K562 (cell line): ENCODE measurements around the gene ALG14. TPM values are rescaled to one million over a fixed set of nuclear protein-coding genes. Genes with fewer than 3 reads are reported as not detected.
A peak's percentile ranks its signal among the peaks of the same experiment; 100 is the strongest.

Experiments used
- ATAC-seq: fragments of 200-7000 bp; cut with Tn5 transposase; 3 replicates; pipeline ENCODE4 v1.9.1; 2020; ENCODE audit warnings: moderate library complexity
- BruUV-seq: library from RNA; stranded (reverse); fragments of 400-500 nt; replicated peaks from 2 replicates; lab custom pipeline; 2021; lab: Mats Ljungman, UMichigan
- CTCF ChIA-PET: fragments of 300-600 bp; formaldehyde crosslinking; extraction: SDS; loops from one replicate; lab custom pipeline; 2021; ENCODE audit warnings: low intra/inter-chr PET ratio; lab: Yijun Ruan, JAX
- POLR2A ChIA-PET: fragments of 300-600, 350-650 bp; sonication (Branson Sonifier 250); formaldehyde crosslinking; extraction: SDS; loops from one replicate; lab custom pipeline; 2021; ENCODE audit warnings: antibody characterized with exemption, inconsistent platforms; lab: Yijun Ruan, JAX
- DNase-seq, 4 experiments: peaks; one replicate each; pipeline versions ENCODE4 v3.0.0 to v3.0.0-alpha.2; 2011 to 2018; ENCODE audit warnings: low spot score in 3 of 4, mixed read lengths in 3 of 4; ENCODE audit errors: extremely low read depth in 1 of 4
- FAIRE-seq: peaks from 2 replicates; lab custom pipeline; 2011; peaks lifted over from hg19 to GRCh38; lab: Jason Lieb, UNC
- H2AFZ ChIP-seq: 2 replicates; pipeline ENCODE4 v1.6.0; 2011; ENCODE audit warnings: low read depth, low read length, control low read depth, inconsistent platforms
- H3K27ac ChIP-seq: fragments of 200-600 bp; 3 replicates; pipeline ENCODE4 v1.8.0; 2011; ENCODE audit warnings: low read depth, mild to moderate bottlenecking, control low read depth, inconsistent platforms, low read length, moderate library complexity, mixed read lengths; ENCODE audit errors: extremely low read depth
- H3K27me3 ChIP-seq, 2 experiments: fragments of 300-600 bp in 1 of 2; 2 replicates in 1 of 2; 3 replicates in 1 of 2; pipeline versions ENCODE4 v1.6.0 to v1.8.0; 2011; ENCODE audit warnings: inconsistent platforms in 2 of 2, low read length in 2 of 2, mild to moderate bottlenecking in 1 of 2, mixed read lengths in 1 of 2, moderate library complexity in 1 of 2; ENCODE audit not compliant: control insufficient read depth in 2 of 2, insufficient read depth in 2 of 2
- H3K36me3 ChIP-seq: fragments of 300-600 bp; 3 replicates; pipeline ENCODE4 v1.8.0; 2011; ENCODE audit warnings: mild to moderate bottlenecking, low read length, inconsistent platforms; ENCODE audit not compliant: control insufficient read depth, insufficient read depth
- H3K4me1 ChIP-seq, 2 experiments: fragments of 200-600 bp in 1 of 2; replicated peaks in 1 of 2; 2 replicates in 1 of 2; 3 replicates in 1 of 2; pipeline versions ENCODE4 v1.5.1 to v1.8.0; 2011; ENCODE audit warnings: inconsistent platforms in 2 of 2, low read length in 2 of 2, mild to moderate bottlenecking in 1 of 2, mixed read lengths in 1 of 2, moderate library complexity in 1 of 2; ENCODE audit not compliant: control insufficient read depth in 2 of 2, insufficient read depth in 2 of 2
- H3K4me2 ChIP-seq: 2 replicates; pipeline ENCODE4 v1.6.1; 2011; ENCODE audit warnings: low read length, control low read depth, inconsistent platforms, mixed read lengths; ENCODE audit not compliant: insufficient read depth
- H3K4me3 ChIP-seq: fragments of 200-600 bp; sonication (generic), shearing (Covaris generic); 2 replicates; pipeline ENCODE4 v1.5.1; 2016; ENCODE audit warnings: control low read depth, inconsistent platforms
- H3K79me2 ChIP-seq: fragments of 200-600 bp; 3 replicates; pipeline ENCODE4 v1.8.0; 2011; ENCODE audit warnings: low read length, inconsistent platforms; ENCODE audit not compliant: control insufficient read depth, insufficient read depth
- H3K9ac ChIP-seq, 2 experiments: 2 replicates each; pipeline versions ENCODE4 v1.6.0 to v1.6.1; 2011; ENCODE audit warnings: low read depth in 2 of 2, low read length in 2 of 2, control low read depth in 1 of 2, inconsistent platforms in 1 of 2, mild to moderate bottlenecking in 1 of 2, mixed read lengths in 1 of 2; ENCODE audit not compliant: insufficient read depth in 1 of 2
- H3K9me1 ChIP-seq: one replicate; pipeline ENCODE4 v1.6.0; 2011; ENCODE audit warnings: inconsistent platforms, mild to moderate bottlenecking, low read length, moderate library complexity; ENCODE audit not compliant: control insufficient read depth, insufficient read depth
- H3K9me3 ChIP-seq: replicated peaks from 2 replicates; pipeline ENCODE4 v1.5.1; 2011; ENCODE audit warnings: low read depth, low read length, inconsistent platforms; ENCODE audit not compliant: control insufficient read depth, insufficient read depth
- H4K20me1 ChIP-seq: replicated peaks from 2 replicates; pipeline ENCODE4 v1.6.1; 2011; ENCODE audit warnings: low read length, inconsistent platforms, mixed read lengths; ENCODE audit not compliant: control insufficient read depth, insufficient read depth
- CBFA2T2 ChIP-seq: fragments of 450-650 bp; conservative IDR thresholded peaks from 2 replicates; pipeline ENCODE4 v1.6.1; 2017; ENCODE audit warnings: mild to moderate bottlenecking
- CBFA2T3 ChIP-seq: fragments of 450-650 bp; IDR thresholded peaks from 2 replicates; pipeline ENCODE4 v1.6.1; 2017
- CTBP1 ChIP-seq: fragments of 450-650 bp; IDR thresholded peaks from 2 replicates; pipeline ENCODE4 v1.6.1; 2016; ENCODE audit warnings: borderline replicate concordance
- ID3 ChIP-seq, 2 experiments: fragments of 250-450 bp in 1 of 2; fragments of 450-650 bp in 1 of 2; sonication (Bioruptor Pico) in 1 of 2; IDR thresholded peaks; 2 replicates each; pipeline versions ENCODE4 v1.6.1 to v1.8.0; 2016 to 2021; ENCODE audit warnings: mild to moderate bottlenecking in 2 of 2, moderate library complexity in 2 of 2, missing compliant biosample characterization in 1 of 2, missing genetic modification characterization in 1 of 2
- ILK ChIP-seq: fragments of 450-650 bp; IDR thresholded peaks from 2 replicates; pipeline ENCODE4 v1.6.1; 2016; ENCODE audit warnings: missing genetic modification characterization, low read depth, mild to moderate bottlenecking, missing compliant biosample characterization, moderate library complexity, borderline replicate concordance
- KDM1A ChIP-seq, 2 experiments: fragments of 450-650 bp; IDR thresholded peaks; 2 replicates each; pipeline ENCODE4 v1.6.1; 2016; ENCODE audit warnings: mild to moderate bottlenecking in 2 of 2
- MNT ChIP-seq, 2 experiments: fragments of 450-650 bp; conservative IDR thresholded peaks; 2 replicates each; pipeline ENCODE4 v1.6.1; 2017; ENCODE audit warnings: mild to moderate bottlenecking in 2 of 2, moderate library complexity in 2 of 2
- ZBTB12 ChIP-seq: fragments of 250-450 bp; sonication (Bioruptor Pico); IDR thresholded peaks from 2 replicates; pipeline ENCODE4 v1.4.0; 2020
- ZNF316 ChIP-seq: fragments of 450-650 bp; IDR thresholded peaks from 2 replicates; pipeline ENCODE4 v1.6.1; 2016
- ZNF512 ChIP-seq: IDR thresholded peaks from 2 replicates; pipeline ENCODE4 v1.6.1; 2016; ENCODE audit warnings: missing genetic modification characterization, missing compliant biosample characterization
- WGBS: fragments of 100-300 bp; shearing (Covaris generic); methylation state at CpG from one replicate; pipeline ENCODE4 v1.1.6; 2016; ENCODE audit warnings: low coverage, mixed read lengths; ENCODE audit not compliant: insufficient coverage; ENCODE audit errors: missing lambda C conversion rate; 5-methylcytosine and 5-hydroxymethylcytosine counted together
- in situ Hi-C: fragments of 300-500 bp; cut with MboI; formaldehyde crosslinking; loops from 4 replicates; pipeline ENCODE4 v1.15.0; 2018; ENCODE audit warnings: inconsistent platforms, mixed read lengths
- intact Hi-C: fragments of 100-400 bp; cut with micrococcal nuclease; formaldehyde crosslinking; loops from 2 replicates; pipeline ENCODE4 v1.14.2; 2022
- polyA plus RNA-seq, 8 experiments: library from polyadenylated mRNA; depleted of rRNA in 4 of 8; stranded (reverse) in 5 of 8; unstranded in 3 of 8; fragments of >200 nt; fragmentation: Nextera tagmentation in 2 of 8; fragmentation: Illumina TruSeq in 1 of 8; extraction: Ambion mirVana in 2 of 8; extraction: Trizol in 1 of 8; gene quantifications; 2 replicates each; pipeline versions ENCODE4 v1.2.1 to v1.2.3, GENCODE V29; 2011 to 2014; ENCODE audit warnings: inconsistent platforms in 1 of 8, missing spikeins in 1 of 8
- total RNA-seq, 7 experiments: library from RNA; depleted of rRNA in 6 of 7; stranded (reverse); fragments of >200 nt in 6 of 7; fragmentation: Illumina TruSeq in 2 of 7; extraction: Trizol in 2 of 7; gene quantifications; 2 replicates each; pipeline versions ENCODE4 v1.2.1 to v1.2.3, GENCODE V29; 2011 to 2021; ENCODE audit warnings: low replicate concordance in 1 of 7

Gene ALG14
- total and polyA plus RNA-seq, 9 of the 15 experiments (the other 6 are each of a cell fraction or from before 2014, with no cell fraction given) = 2.8 to 16.2 (median 4.9) TPM

- H3K4me2 ChIP-seq = no peak overlapping the region
- FAIRE-seq = no peak
Observed at GRCh38 chr1:95018602-95019369, 54.0 kb downstream of the ALG14 start.

More at GRCh38 chr1:95018602-95019369, 54.0 kb downstream of the ALG14 start:
- Histone ChIP-seq H3K9me3 (no peaks in the 10 kb centered on the region), H3K4me1 (no peaks in the 10 kb centered on the region), H3K27ac (no peak overlapping the region), H3K9me1 (no peaks in the 10 kb centered on the region), H2AFZ (no peak overlapping the region), H4K20me1 (no peaks in the 10 kb centered on the region), H3K36me3 (no peaks in the 10 kb centered on the region), H3K27me3 (no peaks in the 10 kb centered on the region), H3K79me2 (no peaks in the 10 kb centered on the region), H3K4me3 (no peak overlapping the region), H3K9ac (no peak overlapping the region)
- intact Hi-C loops = no loop called here
- ChIA-PET POLR2A (no interaction called here), CTCF (no interaction called here)
- in situ Hi-C loops = no loop called here
- WGBS = 0% methylated on average over 1 of the region's 1 CpG
- no TSS peak for BruUV-seq
- no peak for ATAC-seq
- no peak for DNase-seq
- TF ChIP-seq ZNF512 (tag) (no peak), ZNF316 (0 out of 2 replicates have a peak, but pooled peaks have one; percentile 7), ID3 (CRISPR knock-in tag; IDR thresholded peaks at IDR 0.05) (no peak), ID3 (tag; IDR thresholded peaks at IDR 0.05) (no peak), CBFA2T2 (0 out of 2 replicates have a peak, but pooled peaks have one; percentile 7), KDM1A (IDR thresholded peaks at IDR 0.05) (0 out of 4 replicates have a peak, but pooled peaks of 1 of the 2 experiments have one; percentile 29), CBFA2T3 (peak; percentile 42), CTBP1 (no peak), ZBTB12 (CRISPR knock-in tag) (no peak), MNT (conservative IDR thresholded peaks at IDR 0.05) (no peak), ILK (tag) (no peak)
